ENCODE measurements around the gene PTRH2. TPM values are rescaled to one million over a fixed set of nuclear protein-coding genes. Genes with fewer than 3 reads are reported as not detected.

Gene PTRH2
- total RNA-seq, 3 donors from 2014 or later (not counting 1 experiment from before 2014, with no cell fraction given) = 5.9 to 10.5 (median 6.6) TPM

- no CpG with 5 or more reads among the region's 3 CpGs for WGBS (ENCODE audit: insufficient coverage)
- H3K27me3 Mint-ChIP-seq (ENCODE audit: low read depth in 2 of 2) = no peaks in the 10 kb centered on the region
- DNase-seq (peak in 1 of 2 donors; percentile 90), ATAC-seq (peak; percentile 91 to 99 (median 97))
- Histone ChIP-seq H3K27me3 (ENCODE audit: control insufficient read depth, insufficient read depth, low read length) (no peaks in the 10 kb centered on the region), H3K36me3 (ENCODE audit: control insufficient read depth, insufficient read depth, low read length) (peaks cover 3% of the 10 kb centered on the region), H3K4me3 (ENCODE audit: low read length) (no peak overlapping the region), H3K9me3 (ENCODE audit: control insufficient read depth, insufficient read depth, low read length) (peaks cover under 1% of the 10 kb centered on the region), H3K27ac (ENCODE audit: low read length) (no peak overlapping the region), H3K4me1 (ENCODE audit: control insufficient read depth, insufficient read depth, low read length) (no peaks in the 10 kb centered on the region)
- peak overlapping the region; percentile 21 for H3K4me3 Mint-ChIP-seq
- peak overlapping the region; percentile 61 to 68 for H3K27ac Mint-ChIP-seq
- no peaks in the 10 kb centered on the region for H3K9me3 Mint-ChIP-seq
- TF ChIP-seq CTCF (IDR thresholded peaks at IDR 0.05) = peak; percentile 75
- H3K4me1 Mint-ChIP-seq = peaks cover 0 to 9% of the 10 kb centered on the region in 2 donors
- H3K36me3 Mint-ChIP-seq = no peaks in the 10 kb centered on the region
- intact Hi-C loops (cut with micrococcal nuclease) = loop anchor here (1.0 to 5.0 kb wide), 3 partner anchors 84 to 284 kb away; no protein-coding TSS in a partner anchor
These were observed 46.6 kb upstream of the PTRH2 start for GRCh38 chr17:59753522-59754467.

GRCh38 chr17:59752922-59753321 lies 45.7 kb upstream of the PTRH2 start:
- H3K27ac Mint-ChIP-seq = no peak overlapping the region
- no peaks in the 10 kb centered on the region for H3K4me1 ChIP-seq (ENCODE audit: control insufficient read depth, insufficient read depth, low read length)
- H3K36me3 ChIP-seq (ENCODE audit: control insufficient read depth, insufficient read depth, low read length) = peaks cover 3% of the 10 kb centered on the region
- H3K9me3 ChIP-seq (ENCODE audit: control insufficient read depth, insufficient read depth, low read length) = no peaks in the 10 kb centered on the region
- no peaks in the 10 kb centered on the region for H3K27me3 ChIP-seq (ENCODE audit: control insufficient read depth, insufficient read depth, low read length)
- no peaks in the 10 kb centered on the region for H3K36me3 Mint-ChIP-seq
- no peak for TF ChIP-seq CTCF (IDR thresholded peaks at IDR 0.05)
- DNase-seq (no peak), ATAC-seq (no peak)
- 94% methylated on average over 7 of the region's 7 CpGs for WGBS (ENCODE audit: insufficient coverage)
- intact Hi-C loops (cut with micrococcal nuclease) = loop anchor here (1.0 to 5.0 kb wide), 3 partner anchors 84 to 284 kb away; no protein-coding TSS in a partner anchor
- H3K4me3 Mint-ChIP-seq = no peak overlapping the region
- no peak overlapping the region for H3K27ac ChIP-seq (ENCODE audit: low read length)
- H3K4me1 Mint-ChIP-seq = peaks cover 0 to 4% of the 10 kb centered on the region in 2 donors
- no peak overlapping the region for H3K4me3 ChIP-seq (ENCODE audit: low read length)
- no peaks in the 10 kb centered on the region for H3K27me3 Mint-ChIP-seq (ENCODE audit: low read depth in 2 of 2)
- H3K9me3 Mint-ChIP-seq = no peaks in the 10 kb centered on the region

- Mint-ChIP-seq H3K36me3 (no peaks in the 10 kb centered on the region), H3K9me3 (no peaks in the 10 kb centered on the region), H3K4me1 (peaks cover 0 to 3% of the 10 kb centered on the region in 2 donors), H3K27me3 (ENCODE audit: low read depth in 2 of 2) (no peaks in the 10 kb centered on the region), H3K4me3 (no peak overlapping the region), H3K27ac (no peak overlapping the region)
- no peak for TF ChIP-seq CTCF (IDR thresholded peaks at IDR 0.05)
- Histone ChIP-seq H3K9me3 (ENCODE audit: control insufficient read depth, insufficient read depth, low read length) (no peaks in the 10 kb centered on the region), H3K27ac (ENCODE audit: low read length) (no peak overlapping the region), H3K4me3 (ENCODE audit: low read length) (no peak overlapping the region), H3K4me1 (ENCODE audit: control insufficient read depth, insufficient read depth, low read length) (no peaks in the 10 kb centered on the region), H3K27me3 (ENCODE audit: control insufficient read depth, insufficient read depth, low read length) (no peaks in the 10 kb centered on the region), H3K36me3 (ENCODE audit: control insufficient read depth, insufficient read depth, low read length) (peaks cover 3% of the 10 kb centered on the region)
- DNase-seq (no peak), ATAC-seq (no peak)
- intact Hi-C loops (cut with micrococcal nuclease) = loop anchor here (5.0 kb wide), 2 partner anchors 85 to 285 kb away; no protein-coding TSS in a partner anchor
These were observed 45.2 kb upstream of the PTRH2 start for GRCh38 chr17:59752446-59752845.

All from natural killer cell (primary cell).